Cardiac fibroblast (primary cell): ENCODE measurements around the gene SUCLG2.

Source experiments
- DNase-seq, 2 donors: peaks; one replicate each; pipeline versions ENCODE4 v3.0.0 to v3.0.0-alpha.2; 2010; ENCODE audit warnings: low read depth in 2 of 2
- H3K4me3 ChIP-seq, 2 donors: replicated peaks in 1 of 2; 1 replicate in 1 of 2; 2 replicates in 1 of 2; pipeline ENCODE4 v1.5.1; 2011; ENCODE audit warnings: low read depth in 2 of 2, low read length in 2 of 2, mild to moderate bottlenecking in 2 of 2, moderate library complexity in 1 of 2
- CTCF ChIP-seq: IDR thresholded peaks from one replicate; pipeline ENCODE4 v1.5.1; 2011; ENCODE audit warnings: low read depth, mild to moderate bottlenecking, low read length, inconsistent platforms

SUCLG2 gene

GRCh38 chr3:67481126-67481525 is 173.3 kb downstream of the SUCLG2 start:
- TF ChIP-seq CTCF, result no peak
- no peak overlapping the region for H3K4me3 ChIP-seq
- no peak for DNase-seq

GRCh38 chr3:67478423-67478822 is 176.0 kb downstream of the SUCLG2 start:
- DNase-seq, result no peak
- no peak for TF ChIP-seq CTCF
- H3K4me3 ChIP-seq, result no peak overlapping the region

GRCh38 chr3:67474311-67474710 is 180.1 kb downstream of the SUCLG2 start:
- no peak for DNase-seq
- TF ChIP-seq CTCF, result no peak
- H3K4me3 ChIP-seq, result no peak overlapping the region

GRCh38 chr3:67472674-67473201 is 181.7 kb downstream of the SUCLG2 start:
- no peak for DNase-seq
- H3K4me3 ChIP-seq, result no peak overlapping the region
- no peak for TF ChIP-seq CTCF

GRCh38 chr3:67470207-67470606 is 184.2 kb downstream of the SUCLG2 start:
- no peak for DNase-seq
- H3K4me3 ChIP-seq, result no peak overlapping the region
- TF ChIP-seq CTCF, result no peak

GRCh38 chr3:67468511-67468910 is 185.9 kb downstream of the SUCLG2 start:
- DNase-seq, result peak in 1 of 2 donors; percentile 48
- TF ChIP-seq CTCF, result no peak
- H3K4me3 ChIP-seq, result no peak overlapping the region

- no peak for DNase-seq
- no peak overlapping the region for H3K4me3 ChIP-seq
- TF ChIP-seq CTCF, result no peak
Observed at GRCh38 chr3:67463656-67464055, 190.8 kb downstream of the SUCLG2 start.
